ENCODE data around the gene CELSR1. TPM values are rescaled to one million over a fixed set of nuclear protein-coding genes. Genes with fewer than 3 reads are reported as not detected.

CELSR1 gene
- total RNA-seq, 1 experiment from 2014 or later, result 30.7 TPM

DNA sequence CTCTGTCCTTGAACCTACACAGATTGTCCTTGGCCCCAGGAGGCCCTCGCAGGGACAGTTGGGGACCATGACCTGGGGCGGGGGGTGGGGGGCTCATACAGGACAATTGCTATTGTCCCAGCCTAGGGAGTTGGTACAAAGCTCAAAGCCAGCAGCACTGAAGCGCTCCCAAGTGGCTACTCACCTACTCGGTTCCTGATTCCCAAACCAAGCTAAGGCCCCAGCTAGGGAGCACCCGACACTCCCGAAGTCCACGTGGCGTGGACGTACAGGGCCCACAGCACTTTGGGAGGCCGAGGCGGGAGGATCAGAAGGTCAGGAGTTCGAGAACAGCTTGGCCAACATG is 80.6 kb downstream of the CELSR1 start:
- ChIA-PET CTCF (no interaction called here), POLR2A (interaction anchor here (0.6 kb wide), 1 partner anchor 68 kb away, joined by 4 read pairs; no protein-coding TSS in a partner anchor)
- in situ Hi-C loops (cut with HindIII; ENCODE audit: low pct_unique_long_range_greater_than_20kb, low sequenced_read_pairs) (no loop called here), intact Hi-C loops (cut with micrococcal nuclease; ENCODE audit: unreplicated experiment) (no loop called here)
- no peak overlapping the region for H3K27ac ChIP-seq (ENCODE audit: low read length)
- DNase-seq (ENCODE audit: low read depth, low spot score), result no peak
- H3K4me3 ChIP-seq (ENCODE audit: low read depth in 2 of 2, low read length in 2 of 2), result no peak overlapping the region
- no peaks in the 10 kb centered on the region for H3K36me3 ChIP-seq (ENCODE audit: control insufficient read depth, insufficient read depth, low read length)
- ATAC-seq, result no peak
- no peaks in the 10 kb centered on the region for H3K27me3 ChIP-seq (ENCODE audit: control insufficient read depth, insufficient read depth, low read length)
- TF ChIP-seq TCF7L2 (IDR thresholded peaks at IDR 0.05; ENCODE audit: low read depth, low read length) (no peak), CTCF (IDR thresholded peaks at IDR 0.05) (no peak), SIN3A (IDR thresholded peaks at IDR 0.05; ENCODE audit: borderline replicate concordance, insufficient read depth, low read depth, low read length) (no peak), REST (IDR thresholded peaks at IDR 0.05; ENCODE audit: insufficient read depth in 1 of 2, low read depth in 2 of 2, low read length in 1 of 2) (no peak), POLR2AphosphoS5 (IDR thresholded peaks at IDR 0.05; ENCODE audit: low read depth, low read length) (no peak)
- H3K9me3 ChIP-seq (ENCODE audit: control insufficient read depth, insufficient read depth, low read depth, low read length), result no peaks in the 10 kb centered on the region
- H3K4me1 ChIP-seq (ENCODE audit: control insufficient read depth, insufficient read depth, low read length), result peaks cover 17% of the 10 kb centered on the region
- BruUV-seq (replicated peaks), result no TSS peak

GRCh38 chr22:46455446-46455845 is 82.0 kb downstream of the CELSR1 start:
- ChIA-PET CTCF (no interaction called here), POLR2A (no interaction called here)
- intact Hi-C loops (cut with micrococcal nuclease; ENCODE audit: unreplicated experiment), result no loop called here
- no peak for ATAC-seq
- TF ChIP-seq CTCF (IDR thresholded peaks at IDR 0.05), result no peak
- no peaks in the 10 kb centered on the region for H3K27me3 ChIP-seq (ENCODE audit: control insufficient read depth, insufficient read depth, low read length)
- BruUV-seq (replicated peaks), result no TSS peak
- H3K4me3 ChIP-seq (ENCODE audit: low read depth in 2 of 2, low read length in 2 of 2), result no peak overlapping the region
- peaks cover 17% of the 10 kb centered on the region for H3K4me1 ChIP-seq (ENCODE audit: control insufficient read depth, insufficient read depth, low read length)
- no peak for DNase-seq (ENCODE audit: low read depth, low spot score)
- no peak overlapping the region for H3K27ac ChIP-seq (ENCODE audit: low read length)
- no peaks in the 10 kb centered on the region for H3K9me3 ChIP-seq (ENCODE audit: control insufficient read depth, insufficient read depth, low read depth, low read length)
- in situ Hi-C loops (cut with HindIII; ENCODE audit: low pct_unique_long_range_greater_than_20kb, low sequenced_read_pairs), result no loop called here
- no peaks in the 10 kb centered on the region for H3K36me3 ChIP-seq (ENCODE audit: control insufficient read depth, insufficient read depth, low read length)
